ENCODE results near the gene ATIC.

The ATIC gene

DNA sequence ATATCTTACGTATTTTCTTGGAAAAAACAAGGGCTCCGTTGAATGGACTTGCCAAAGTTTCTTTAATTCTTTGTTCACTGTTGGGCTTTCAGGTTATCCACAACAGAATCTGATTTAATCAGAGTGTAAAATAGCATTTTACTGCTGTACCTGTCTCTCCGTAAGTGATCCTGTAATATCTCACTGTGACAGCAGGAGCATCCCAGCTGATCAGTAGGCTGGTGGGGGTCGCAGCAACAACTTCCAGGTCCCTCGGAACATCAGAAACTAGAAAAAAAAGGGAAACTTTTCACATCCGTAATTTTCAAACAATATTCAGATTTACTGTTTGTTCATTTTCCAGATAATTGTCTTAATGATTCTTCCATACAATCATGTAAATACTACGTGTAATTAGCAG lies 72.9 kb downstream of the ATIC start:
- Histone ChIP-seq H2AFZ (no peak overlapping the region), H3K4me1 (no peaks in the 10 kb centered on the region), H3K79me2 (no peaks in the 10 kb centered on the region), H3K4me3 (ENCODE audit: low read depth, low read length) (no peak overlapping the region), H3K27me3 (ENCODE audit: control insufficient read depth, insufficient read depth, low read length) (no peaks in the 10 kb centered on the region), H3K9me3 (ENCODE audit: control insufficient read depth, low read length) (no peaks in the 10 kb centered on the region), H3K4me2 (ENCODE audit: low read length) (no peak overlapping the region), H3K9ac (no peak overlapping the region), H3K27ac (no peak overlapping the region), H3K36me3 (ENCODE audit: control insufficient read depth, insufficient read depth, low read length) (no peaks in the 10 kb centered on the region)
- TF ChIP-seq, protein P1, sequence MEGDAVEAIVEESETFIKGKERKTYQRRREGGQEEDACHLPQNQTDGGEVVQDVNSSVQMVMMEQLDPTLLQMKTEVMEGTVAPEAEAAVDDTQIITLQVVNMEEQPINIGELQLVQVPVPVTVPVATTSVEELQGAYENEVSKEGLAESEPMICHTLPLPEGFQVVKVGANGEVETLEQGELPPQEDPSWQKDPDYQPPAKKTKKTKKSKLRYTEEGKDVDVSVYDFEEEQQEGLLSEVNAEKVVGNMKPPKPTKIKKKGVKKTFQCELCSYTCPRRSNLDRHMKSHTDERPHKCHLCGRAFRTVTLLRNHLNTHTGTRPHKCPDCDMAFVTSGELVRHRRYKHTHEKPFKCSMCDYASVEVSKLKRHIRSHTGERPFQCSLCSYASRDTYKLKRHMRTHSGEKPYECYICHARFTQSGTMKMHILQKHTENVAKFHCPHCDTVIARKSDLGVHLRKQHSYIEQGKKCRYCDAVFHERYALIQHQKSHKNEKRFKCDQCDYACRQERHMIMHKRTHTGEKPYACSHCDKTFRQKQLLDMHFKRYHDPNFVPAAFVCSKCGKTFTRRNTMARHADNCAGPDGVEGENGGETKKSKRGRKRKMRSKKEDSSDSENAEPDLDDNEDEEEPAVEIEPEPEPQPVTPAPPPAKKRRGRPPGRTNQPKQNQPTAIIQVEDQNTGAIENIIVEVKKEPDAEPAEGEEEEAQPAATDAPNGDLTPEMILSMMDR (IDR thresholded peaks at IDR 0.05), result no peak

DNA sequence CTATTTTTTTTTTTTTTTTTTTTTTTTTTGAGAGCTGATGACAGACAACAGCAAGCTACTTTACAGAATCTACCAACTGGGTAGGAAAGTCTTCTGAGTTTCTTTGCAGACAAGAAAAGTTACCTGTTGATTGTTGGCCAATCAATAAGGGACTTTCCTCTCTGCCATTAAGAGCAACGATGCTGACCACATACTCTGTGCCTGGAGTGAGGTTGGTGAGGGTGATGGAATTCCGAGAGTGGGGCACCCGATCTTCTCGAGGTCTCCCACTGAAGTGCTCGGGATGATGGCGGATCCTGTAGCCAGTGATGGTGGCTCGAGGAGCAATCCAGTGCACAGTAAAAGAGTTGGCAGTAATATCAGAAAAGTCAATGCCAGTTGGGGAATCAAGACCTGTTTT lies 74.7 kb downstream of the ATIC start:
- no peak overlapping the region for H3K4me3 ChIP-seq (ENCODE audit: low read depth, low read length)
- H3K79me2 ChIP-seq, result no peaks in the 10 kb centered on the region
- no peaks in the 10 kb centered on the region for H3K4me1 ChIP-seq
- H3K4me2 ChIP-seq (ENCODE audit: low read length), result no peak overlapping the region
- H3K27me3 ChIP-seq (ENCODE audit: control insufficient read depth, insufficient read depth, low read length), result no peaks in the 10 kb centered on the region
- no peak overlapping the region for H3K27ac ChIP-seq
- H3K9me3 ChIP-seq (ENCODE audit: control insufficient read depth, low read length), result no peaks in the 10 kb centered on the region
- no peak overlapping the region for H2AFZ ChIP-seq
- TF ChIP-seq, protein P1 (IDR thresholded peaks at IDR 0.05), result no peak
- H3K9ac ChIP-seq, result no peak overlapping the region
- H3K36me3 ChIP-seq (ENCODE audit: control insufficient read depth, insufficient read depth, low read length), result no peaks in the 10 kb centered on the region

DNA sequence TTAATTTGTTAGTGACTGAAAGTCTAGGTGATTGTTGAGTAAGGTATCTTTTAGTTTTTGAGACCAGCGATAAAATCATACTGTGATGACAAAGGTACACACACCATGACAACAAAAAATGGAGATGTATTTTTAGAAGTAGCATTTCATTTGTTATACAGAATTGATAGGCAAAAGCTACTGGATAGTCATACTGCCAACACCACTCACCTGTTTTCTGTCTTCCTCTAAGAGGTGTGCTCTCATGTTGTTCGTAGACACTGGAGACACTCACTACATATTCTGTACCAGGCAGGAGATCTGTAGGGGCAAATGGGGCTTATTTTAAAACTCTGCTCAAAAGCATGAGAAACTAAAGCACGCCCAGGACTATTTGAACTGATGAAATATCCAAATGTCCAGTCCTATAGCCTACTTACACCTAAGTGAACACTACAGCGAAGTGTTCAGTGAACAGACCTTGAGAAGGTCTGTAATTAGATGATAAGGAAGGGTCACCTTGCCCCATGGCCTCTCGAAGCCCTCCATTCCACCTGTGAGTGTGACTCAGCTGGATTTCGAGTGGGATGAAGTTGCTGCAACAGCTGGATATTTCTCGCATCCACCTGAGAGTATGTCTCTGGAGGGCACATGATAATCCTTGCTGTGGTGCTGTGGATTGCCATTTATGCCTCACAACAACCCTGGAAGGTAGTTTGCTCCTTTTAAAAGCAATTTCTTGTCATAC lies 76.3 kb downstream of the ATIC start:
- no peaks in the 10 kb centered on the region for H3K79me2 ChIP-seq
- no peaks in the 10 kb centered on the region for H3K4me1 ChIP-seq
- no peak overlapping the region for H3K4me2 ChIP-seq (ENCODE audit: low read length)
- no peaks in the 10 kb centered on the region for H3K36me3 ChIP-seq (ENCODE audit: control insufficient read depth, insufficient read depth, low read length)
- TF ChIP-seq, protein P1 (IDR thresholded peaks at IDR 0.05), result no peak
- H3K9me3 ChIP-seq (ENCODE audit: control insufficient read depth, low read length), result no peaks in the 10 kb centered on the region
- H3K27ac ChIP-seq, result no peak overlapping the region
- no peak overlapping the region for H3K9ac ChIP-seq
- no peak overlapping the region for H2AFZ ChIP-seq
- no peaks in the 10 kb centered on the region for H3K27me3 ChIP-seq (ENCODE audit: control insufficient read depth, insufficient read depth, low read length)
- no peak overlapping the region for H3K4me3 ChIP-seq (ENCODE audit: low read depth, low read length)

DNA sequence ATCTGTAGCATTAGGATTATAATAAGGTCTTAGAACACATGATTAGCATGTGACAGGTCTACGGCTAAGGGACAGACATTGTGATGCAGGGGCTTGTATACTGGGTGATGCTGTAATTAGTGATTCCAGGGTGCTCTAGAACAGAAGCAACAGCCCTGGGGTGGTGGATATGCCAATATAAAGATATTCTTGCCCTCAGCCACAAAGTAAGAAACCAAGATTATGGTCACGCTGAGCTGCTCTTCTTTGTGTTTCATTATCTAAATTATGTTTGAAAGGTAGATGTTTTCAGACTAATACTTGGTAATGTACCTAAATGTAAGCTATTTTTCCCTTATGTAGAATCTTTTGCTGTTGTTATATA lies 78.7 kb downstream of the ATIC start:
- no peaks in the 10 kb centered on the region for H3K79me2 ChIP-seq
- H3K36me3 ChIP-seq (ENCODE audit: control insufficient read depth, insufficient read depth, low read length), result no peaks in the 10 kb centered on the region
- H3K4me2 ChIP-seq (ENCODE audit: low read length), result no peak overlapping the region
- H3K27ac ChIP-seq, result no peak overlapping the region
- H3K4me1 ChIP-seq, result no peaks in the 10 kb centered on the region
- TF ChIP-seq, protein P1 (IDR thresholded peaks at IDR 0.05), result no peak
- no peak overlapping the region for H3K9ac ChIP-seq
- H3K9me3 ChIP-seq (ENCODE audit: control insufficient read depth, low read length), result no peaks in the 10 kb centered on the region
- H3K27me3 ChIP-seq (ENCODE audit: control insufficient read depth, insufficient read depth, low read length), result no peaks in the 10 kb centered on the region
- no peak overlapping the region for H2AFZ ChIP-seq
- H3K4me3 ChIP-seq (ENCODE audit: low read depth, low read length), result no peak overlapping the region

DNA sequence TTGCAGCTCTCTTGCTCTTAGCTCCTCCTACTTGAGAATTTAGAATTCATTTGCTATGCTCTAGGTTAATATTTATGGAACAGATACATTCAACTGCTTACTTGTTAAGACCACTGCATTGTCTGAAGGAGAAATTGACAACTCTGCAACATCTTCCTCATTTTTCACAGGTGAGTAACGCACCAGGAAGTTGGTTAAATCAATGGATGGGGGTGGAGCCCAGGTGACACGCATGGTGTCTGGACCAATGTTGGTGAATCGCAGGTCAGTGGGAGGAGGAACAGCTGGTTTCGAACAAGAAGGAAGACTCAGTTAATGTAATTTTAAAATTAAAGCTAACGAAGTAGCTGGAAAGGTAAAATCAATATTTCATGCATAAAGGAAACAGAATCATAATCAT lies 79.7 kb downstream of the ATIC start:
- no peaks in the 10 kb centered on the region for H3K36me3 ChIP-seq (ENCODE audit: control insufficient read depth, insufficient read depth, low read length)

More for the DNA sequence above, 79.7 kb downstream of the ATIC start:
- TF ChIP-seq, protein P1 (IDR thresholded peaks at IDR 0.05), result no peak
- no peaks in the 10 kb centered on the region for H3K4me1 ChIP-seq
- no peaks in the 10 kb centered on the region for H3K9me3 ChIP-seq (ENCODE audit: control insufficient read depth, low read length)
- no peak overlapping the region for H3K4me2 ChIP-seq (ENCODE audit: low read length)
- no peak overlapping the region for H3K4me3 ChIP-seq (ENCODE audit: low read depth, low read length)
- no peak overlapping the region for H3K9ac ChIP-seq
- H3K27ac ChIP-seq, result no peak overlapping the region
- H3K79me2 ChIP-seq, result no peaks in the 10 kb centered on the region
- H2AFZ ChIP-seq, result no peak overlapping the region
- H3K27me3 ChIP-seq (ENCODE audit: control insufficient read depth, insufficient read depth, low read length), result no peaks in the 10 kb centered on the region
